GM10266 (cell line): ENCODE data around the gene CNST.

ENCODE experiments used
- DNase-seq: peaks from one replicate; pipeline ENCODE4 v3.0.0; 2012; ENCODE audit errors: extremely low spot score
- CTCF ChIP-seq: IDR thresholded peaks from 2 replicates; pipeline ENCODE4 v1.5.1; 2012; ENCODE audit warnings: mild to moderate bottlenecking, low read depth; ENCODE audit not compliant: control insufficient read depth, insufficient read depth; ENCODE audit errors: missing control alignments

CNST gene

GRCh38 chr1:246677842-246678241, 111.6 kb downstream of the CNST start:
- no peak for DNase-seq
- TF ChIP-seq CTCF: no peak

GRCh38 chr1:246678816-246679793, 112.8 kb downstream of the CNST start:
- no peak for TF ChIP-seq CTCF
- DNase-seq: no peak

GRCh38 chr1:246679794-246680177, 113.5 kb downstream of the CNST start:
- DNase-seq: no peak
- TF ChIP-seq CTCF: no peak

DNA sequence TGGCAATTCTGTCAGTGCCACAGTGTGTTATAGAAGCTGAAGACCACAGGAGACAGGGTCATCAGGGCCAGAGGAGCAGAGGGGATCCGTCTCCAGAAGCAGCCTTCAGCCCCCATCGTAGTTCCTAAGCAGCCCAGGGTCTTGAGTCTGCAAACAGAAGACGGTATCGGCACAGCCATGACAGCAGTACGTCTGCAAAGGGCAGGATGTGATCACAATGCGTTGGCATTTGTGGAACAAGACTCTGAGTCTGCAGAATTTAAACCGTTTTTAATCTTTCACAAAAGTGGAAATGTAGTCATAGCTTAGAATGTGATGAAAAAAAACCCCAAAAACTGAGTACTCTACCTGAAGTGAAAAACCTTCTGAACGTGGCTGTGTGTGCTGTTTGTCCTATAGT, 113.9 kb downstream of the CNST start:
- DNase-seq: no peak
- TF ChIP-seq CTCF: no peak

GRCh38 chr1:246680696-246681130, 114.5 kb downstream of the CNST start:
- no peak for TF ChIP-seq CTCF
- DNase-seq: no peak

- TF ChIP-seq CTCF: no peak
- DNase-seq: no peak
Observed at GRCh38 chr1:246681900-246682895, 115.9 kb downstream of the CNST start.
